BLaER1 treated with 17β-estradiol and CSF1 and Interleukin-3, amounts not matched to agents 10 nM and 100 nM (cell line): ENCODE measurements around the gene GFRA1.

ENCODE experiments used
- H3K27ac ChIP-seq, 11 experiments: shearing (Covaris generic); formaldehyde crosslinking; 2 replicates each; pipeline ENCODE4 v1.8.1; 2022
- H3K27me3 ChIP-seq, 11 experiments: shearing (Covaris generic); formaldehyde crosslinking; 2 replicates each; pipeline ENCODE4 v1.8.1; 2022
- H3K36me3 ChIP-seq, 11 experiments: shearing (Covaris generic); formaldehyde crosslinking; 2 replicates each; pipeline ENCODE4 v1.8.1; 2022
- H3K4me1 ChIP-seq, 10 experiments: shearing (Covaris generic); formaldehyde crosslinking; 2 replicates each; pipeline ENCODE4 v1.8.1; 2022
- H3K4me2 ChIP-seq, 11 experiments: shearing (Covaris generic); formaldehyde crosslinking; 2 replicates each; pipeline ENCODE4 v1.8.1; 2022
- H3K4me3 ChIP-seq, 10 experiments: shearing (Covaris generic); formaldehyde crosslinking; 2 replicates each; pipeline ENCODE4 v1.8.1; 2022
- H3K9ac ChIP-seq, 11 experiments: shearing (Covaris generic); formaldehyde crosslinking; 2 replicates each; pipeline ENCODE4 v1.8.1; 2022
- H3K9me3 ChIP-seq, 11 experiments: shearing (Covaris generic); formaldehyde crosslinking; replicated peaks in 1 of 11; 2 replicates each; pipeline ENCODE4 v1.8.1; 2022
- H4K20me1 ChIP-seq, 11 experiments: shearing (Covaris generic); formaldehyde crosslinking; 2 replicates each; pipeline ENCODE4 v1.8.1; 2022
- Cebpa-rat ChIP-seq, 11 experiments: shearing (Covaris generic); IDR thresholded peaks; 2 replicates each; pipeline ENCODE4 v1.8.1; 2022

Gene GFRA1

GRCh38 chr10:116026315-116026714 is 246.7 kb downstream of the GFRA1 start:
- H3K9ac ChIP-seq: no peak overlapping the region
- H4K20me1 ChIP-seq: no peaks in the 10 kb centered on the region
- no peak overlapping the region for H3K27ac ChIP-seq
- no peak for TF ChIP-seq Cebpa-rat (IDR thresholded peaks at IDR 0.05)
- no peak overlapping the region for H3K4me2 ChIP-seq
- peaks cover 0 to 14% (median 8%) of the 10 kb centered on the region in 10 experiments; a peak in 9 of 20 replicates for H3K4me1 ChIP-seq
- no peak overlapping the region for H3K4me3 ChIP-seq
- no peaks in the 10 kb centered on the region for H3K27me3 ChIP-seq
- peaks cover 0 to 21% (median 6%) of the 10 kb centered on the region in 11 experiments; a peak in 16 of 22 replicates for H3K9me3 ChIP-seq
- no peaks in the 10 kb centered on the region for H3K36me3 ChIP-seq

- no peak overlapping the region for H3K27ac ChIP-seq
- H3K4me1 ChIP-seq: peaks cover 0 to 14% (median 8%) of the 10 kb centered on the region in 10 experiments; a peak in 9 of 20 replicates
- TF ChIP-seq Cebpa-rat (IDR thresholded peaks at IDR 0.05): no peak
- no peaks in the 10 kb centered on the region for H4K20me1 ChIP-seq
- peaks cover 0 to 20% (median 10%) of the 10 kb centered on the region in 11 experiments; a peak in 16 of 22 replicates for H3K9me3 ChIP-seq
- no peak overlapping the region for H3K9ac ChIP-seq
- no peaks in the 10 kb centered on the region for H3K36me3 ChIP-seq
- H3K4me3 ChIP-seq: no peak overlapping the region
- H3K4me2 ChIP-seq: no peak overlapping the region
- H3K27me3 ChIP-seq: no peaks in the 10 kb centered on the region
Measured at GRCh38 chr10:116024271-116024878, 248.6 kb downstream of the GFRA1 start.

- TF ChIP-seq Cebpa-rat (IDR thresholded peaks at IDR 0.05): no peak
- H3K4me1 ChIP-seq: peaks cover 9 to 28% (median 22%) of the 10 kb centered on the region in 10 experiments; a peak in 19 of 20 replicates
- H3K27me3 ChIP-seq: no peaks in the 10 kb centered on the region
- no peaks in the 10 kb centered on the region for H4K20me1 ChIP-seq
- H3K9ac ChIP-seq: no peak overlapping the region
- no peak overlapping the region for H3K27ac ChIP-seq
- H3K4me3 ChIP-seq: no peak overlapping the region
- H3K4me2 ChIP-seq: no peak overlapping the region
- H3K9me3 ChIP-seq: peaks cover 0 to 31% (median 17%) of the 10 kb centered on the region in 11 experiments; a peak in 18 of 22 replicates
- H3K36me3 ChIP-seq: no peaks in the 10 kb centered on the region
Measured at GRCh38 chr10:116017405-116017804, 255.6 kb downstream of the GFRA1 start.

- peaks cover 9 to 28% (median 22%) of the 10 kb centered on the region in 10 experiments; a peak in 19 of 20 replicates for H3K4me1 ChIP-seq
Measured at GRCh38 chr10:116015583-116016333, 257.2 kb downstream of the GFRA1 start.

GRCh38 chr10:116014871-116015582 is 258.0 kb downstream of the GFRA1 start:
- peaks cover 0 to 17% (median 8%) of the 10 kb centered on the region in 11 experiments; a peak in 13 of 22 replicates for H3K9me3 ChIP-seq
- peak overlapping the region; percentile 20 to 76 (median 54); a peak in 21 of 22 replicates for H3K4me2 ChIP-seq
- TF ChIP-seq Cebpa-rat (IDR thresholded peaks at IDR 0.05): no peak
- no peak overlapping the region; a peak in 1 of 22 replicates for H3K27ac ChIP-seq
- H3K4me1 ChIP-seq: peaks cover 9 to 28% (median 22%) of the 10 kb centered on the region in 10 experiments; a peak in 19 of 20 replicates
- H3K27me3 ChIP-seq: no peaks in the 10 kb centered on the region
- no peaks in the 10 kb centered on the region for H4K20me1 ChIP-seq
- H3K4me3 ChIP-seq: no peak overlapping the region
- H3K36me3 ChIP-seq: no peaks in the 10 kb centered on the region
- H3K9ac ChIP-seq: no peak overlapping the region

More at GRCh38 chr10:116015583-116016333, 257.2 kb downstream of the GFRA1 start:
- TF ChIP-seq Cebpa-rat (IDR thresholded peaks at IDR 0.05): no peak
- Histone ChIP-seq H3K27ac (no peak overlapping the region), H4K20me1 (no peaks in the 10 kb centered on the region), H3K27me3 (no peaks in the 10 kb centered on the region), H3K4me2 (peak overlapping the region in 10 of 11 experiments; percentile 20 to 76 (median 54); a peak in 18 of 22 replicates), H3K9ac (no peak overlapping the region), H3K4me3 (no peak overlapping the region), H3K36me3 (no peaks in the 10 kb centered on the region), H3K9me3 (peaks cover 0 to 19% (median 8%) of the 10 kb centered on the region in 11 experiments; a peak in 17 of 22 replicates)

- peaks cover 0 to 23% (median 8%) of the 10 kb centered on the region in 11 experiments; a peak in 14 of 22 replicates for H3K9me3 ChIP-seq
- H3K4me3 ChIP-seq: no peak overlapping the region
- H3K27ac ChIP-seq: no peak overlapping the region
- peaks cover 9 to 28% (median 22%) of the 10 kb centered on the region in 10 experiments; a peak in 19 of 20 replicates for H3K4me1 ChIP-seq
- H3K36me3 ChIP-seq: no peaks in the 10 kb centered on the region
- no peaks in the 10 kb centered on the region for H4K20me1 ChIP-seq
- no peak for TF ChIP-seq Cebpa-rat (IDR thresholded peaks at IDR 0.05)
- H3K9ac ChIP-seq: no peak overlapping the region
- no peaks in the 10 kb centered on the region for H3K27me3 ChIP-seq
- H3K4me2 ChIP-seq: peak overlapping the region in 9 of 11 experiments; percentile 20 to 76 (median 54); a peak in 15 of 22 replicates
Measured at GRCh38 chr10:116014326-116014725, 258.7 kb downstream of the GFRA1 start.

GRCh38 chr10:116011929-116012328 is 261.1 kb downstream of the GFRA1 start:
- Histone ChIP-seq H3K27me3 (no peaks in the 10 kb centered on the region), H3K27ac (no peak overlapping the region), H4K20me1 (no peaks in the 10 kb centered on the region), H3K9ac (no peak overlapping the region), H3K9me3 (peaks cover 0 to 28% (median 10%) of the 10 kb centered on the region in 11 experiments; a peak in 14 of 22 replicates), H3K36me3 (no peaks in the 10 kb centered on the region), H3K4me1 (peaks cover 9 to 28% (median 22%) of the 10 kb centered on the region in 10 experiments; a peak in 19 of 20 replicates), H3K4me2 (no peak overlapping the region), H3K4me3 (no peak overlapping the region)
- TF ChIP-seq Cebpa-rat (IDR thresholded peaks at IDR 0.05): no peak

GRCh38 chr10:116007256-116007891 is 265.6 kb downstream of the GFRA1 start:
- Histone ChIP-seq H3K4me2 (no peak overlapping the region), H3K27me3 (no peaks in the 10 kb centered on the region), H4K20me1 (no peaks in the 10 kb centered on the region)

More at GRCh38 chr10:116007256-116007891, 265.6 kb downstream of the GFRA1 start:
- Histone ChIP-seq H3K4me3 (no peak overlapping the region), H3K36me3 (no peaks in the 10 kb centered on the region), H3K9me3 (peaks cover 0 to 18% (median 0%) of the 10 kb centered on the region in 11 experiments; a peak in 8 of 22 replicates), H3K4me1 (no peaks in the 10 kb centered on the region), H3K9ac (no peak overlapping the region), H3K27ac (no peak overlapping the region)
- TF ChIP-seq Cebpa-rat (IDR thresholded peaks at IDR 0.05): no peak
